Amniotic stem cell (primary cell): ENCODE data around the gene NEBL.

Source experiments
- DNase-seq: peaks from one replicate; lab custom pipeline; 2025; lab: John Stamatoyannopoulos, UW

NEBL gene

DNA sequence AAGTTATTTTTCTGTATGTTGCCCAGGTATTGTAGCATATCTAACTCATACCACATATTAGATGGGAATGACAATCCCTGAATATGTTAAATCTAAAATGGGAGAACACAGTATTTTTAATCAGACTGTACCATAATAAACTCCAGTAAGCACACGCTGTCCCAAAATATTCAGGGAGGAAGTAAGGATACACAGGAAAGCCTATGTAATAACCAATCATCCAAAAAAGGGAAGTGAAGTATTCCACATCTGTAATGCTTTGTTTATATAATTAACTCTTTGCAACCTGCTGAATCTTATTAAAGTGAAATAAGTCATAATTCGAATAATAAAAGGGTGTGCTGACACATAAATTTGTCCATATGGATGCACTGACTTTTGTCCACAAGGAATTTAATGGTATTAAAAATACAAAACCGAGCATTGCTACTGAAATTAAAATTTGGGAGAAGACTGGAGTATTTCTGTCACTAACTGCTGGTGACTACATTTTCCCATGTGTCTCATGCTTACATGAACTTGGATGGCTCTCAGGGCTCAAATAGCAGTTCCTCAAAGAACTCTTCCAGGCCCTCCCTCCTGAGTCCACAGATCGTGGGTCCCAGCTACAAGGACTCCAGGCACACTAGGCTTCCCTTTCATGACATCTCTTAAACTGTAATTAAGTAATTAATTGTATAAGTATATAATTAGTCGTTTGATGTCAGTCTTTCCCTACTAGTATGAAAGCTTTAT, 120.6 kb downstream of the NEBL start:
- no peak for DNase-seq

- no peak for DNase-seq
Measured at GRCh38 chr10:20771051-20771450, 126.1 kb downstream of the NEBL start.

DNA sequence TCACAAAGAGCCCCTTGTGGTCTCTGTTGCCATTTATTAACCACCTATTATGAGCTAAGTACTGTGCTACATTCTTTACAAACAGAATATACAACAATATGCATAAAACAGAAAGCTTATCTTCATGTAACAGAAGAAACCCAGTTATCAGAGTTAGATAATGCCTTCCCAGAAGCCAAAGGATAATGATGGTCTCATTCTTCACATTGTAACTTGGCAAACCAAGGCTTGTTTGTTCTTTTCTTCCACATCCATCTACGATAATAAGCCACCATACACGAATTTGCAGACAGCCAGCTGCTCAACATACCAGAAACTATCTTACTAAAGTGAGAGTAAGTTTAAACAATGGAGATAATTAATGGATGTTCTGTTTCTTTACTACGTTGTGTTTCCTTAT, 127.6 kb downstream of the NEBL start:
- no peak for DNase-seq

DNA sequence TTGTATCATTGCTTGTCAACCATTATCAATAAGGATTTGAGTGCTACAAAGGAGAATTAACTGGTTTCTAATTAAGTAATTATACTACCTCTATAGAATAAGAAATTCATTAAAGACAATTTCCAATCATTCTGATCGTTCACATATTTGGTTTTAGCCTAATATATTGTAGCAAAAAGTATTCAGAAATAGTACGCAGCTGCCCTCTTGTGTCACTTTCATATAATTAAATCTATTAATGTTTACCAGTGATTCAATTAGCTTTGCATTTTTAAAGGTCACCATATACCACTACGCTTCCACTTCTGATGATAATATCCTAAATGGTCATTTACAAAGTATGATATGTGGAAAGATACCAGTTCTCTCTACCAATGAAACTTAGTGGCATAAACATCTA, 128.3 kb downstream of the NEBL start:
- DNase-seq, result no peak

GRCh38 chr10:20767028-20767427, 130.1 kb downstream of the NEBL start:
- DNase-seq, result no peak

DNA sequence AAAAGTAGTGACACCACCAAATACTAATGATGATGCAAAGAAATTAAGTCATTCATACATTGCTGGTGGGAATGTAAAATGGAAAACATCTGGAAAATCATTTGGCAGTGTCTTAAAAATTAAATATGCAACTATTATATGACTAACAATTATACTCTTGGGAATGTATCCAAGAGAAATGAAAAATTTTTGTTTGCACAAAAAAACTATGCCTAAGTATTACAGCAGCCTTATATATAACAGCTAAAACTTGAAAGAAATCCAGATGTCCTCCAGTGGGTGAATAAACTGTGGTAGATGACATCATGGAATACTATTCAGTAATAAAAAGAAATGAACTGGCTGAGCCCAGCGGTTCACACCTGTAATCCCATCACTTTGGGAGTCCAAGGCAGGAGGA, 132.0 kb downstream of the NEBL start:
- DNase-seq, result no peak

DNA sequence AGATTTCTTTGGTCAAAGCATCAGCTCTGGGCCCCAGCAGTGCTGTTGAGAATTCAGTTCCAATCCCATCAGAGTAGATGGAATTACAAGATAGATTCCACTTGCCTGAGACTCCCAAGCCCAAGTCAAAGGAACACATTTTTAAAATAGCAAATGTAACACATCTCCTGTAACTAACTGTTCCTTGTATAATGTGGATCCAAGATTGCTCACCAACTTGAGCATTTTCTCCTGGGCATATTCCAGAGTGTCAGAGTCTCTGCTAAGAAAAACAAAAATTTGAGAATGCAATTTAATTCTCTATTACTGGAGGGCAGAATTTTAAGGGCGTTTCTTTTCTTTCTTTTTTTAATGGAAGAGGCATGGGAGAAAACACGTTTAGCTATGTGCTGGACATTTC, 136.7 kb downstream of the NEBL start:
- DNase-seq, result no peak

GRCh38 chr10:20748551-20748950, 148.6 kb downstream of the NEBL start:
- no peak for DNase-seq

DNA sequence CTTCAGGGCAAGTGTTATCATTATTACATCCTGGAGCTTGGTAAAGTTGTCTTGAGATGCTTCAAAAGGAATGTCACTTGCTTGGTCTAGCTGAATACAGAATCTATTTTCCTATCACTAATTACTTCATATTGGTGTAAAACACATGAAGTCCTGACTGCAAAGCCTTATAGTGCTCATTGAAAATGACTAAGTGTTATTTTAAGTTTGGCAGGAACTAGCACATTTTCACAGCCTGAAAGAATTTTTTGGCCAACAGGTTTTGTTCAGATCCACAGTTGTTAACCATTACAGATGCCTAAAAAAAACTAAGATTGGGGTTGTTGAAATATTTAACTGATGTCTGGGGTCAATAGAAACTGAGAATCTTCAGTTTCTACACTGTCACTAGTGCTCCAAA, 149.3 kb downstream of the NEBL start:
- DNase-seq, result no peak

DNA sequence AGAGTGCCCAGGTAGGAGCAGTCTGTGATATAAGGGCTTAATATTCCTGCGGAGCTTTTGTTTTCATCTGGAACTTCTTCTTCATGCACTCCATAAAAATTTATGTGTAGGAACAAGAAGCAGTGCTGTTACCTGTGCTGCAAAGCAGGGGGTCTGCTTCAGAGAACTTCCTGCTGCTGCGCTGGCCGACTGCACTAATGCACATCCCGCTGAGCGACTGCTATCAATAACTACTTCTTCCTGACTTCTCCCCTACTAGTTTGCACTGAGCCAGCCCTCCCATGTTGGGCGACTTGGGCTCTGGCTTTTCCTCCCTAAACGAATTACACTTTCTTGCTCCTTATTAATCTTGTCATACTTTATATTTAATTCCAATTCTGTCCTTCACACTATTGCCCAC, 150.3 kb downstream of the NEBL start:
- no peak for DNase-seq

- DNase-seq, result no peak
Measured at GRCh38 chr10:20745556-20746375, 151.3 kb downstream of the NEBL start.

- DNase-seq, result no peak
Measured at GRCh38 chr10:20744821-20745220, 152.3 kb downstream of the NEBL start.

- DNase-seq, result no peak
Measured at GRCh38 chr10:20743942-20744341, 153.2 kb downstream of the NEBL start.

DNA sequence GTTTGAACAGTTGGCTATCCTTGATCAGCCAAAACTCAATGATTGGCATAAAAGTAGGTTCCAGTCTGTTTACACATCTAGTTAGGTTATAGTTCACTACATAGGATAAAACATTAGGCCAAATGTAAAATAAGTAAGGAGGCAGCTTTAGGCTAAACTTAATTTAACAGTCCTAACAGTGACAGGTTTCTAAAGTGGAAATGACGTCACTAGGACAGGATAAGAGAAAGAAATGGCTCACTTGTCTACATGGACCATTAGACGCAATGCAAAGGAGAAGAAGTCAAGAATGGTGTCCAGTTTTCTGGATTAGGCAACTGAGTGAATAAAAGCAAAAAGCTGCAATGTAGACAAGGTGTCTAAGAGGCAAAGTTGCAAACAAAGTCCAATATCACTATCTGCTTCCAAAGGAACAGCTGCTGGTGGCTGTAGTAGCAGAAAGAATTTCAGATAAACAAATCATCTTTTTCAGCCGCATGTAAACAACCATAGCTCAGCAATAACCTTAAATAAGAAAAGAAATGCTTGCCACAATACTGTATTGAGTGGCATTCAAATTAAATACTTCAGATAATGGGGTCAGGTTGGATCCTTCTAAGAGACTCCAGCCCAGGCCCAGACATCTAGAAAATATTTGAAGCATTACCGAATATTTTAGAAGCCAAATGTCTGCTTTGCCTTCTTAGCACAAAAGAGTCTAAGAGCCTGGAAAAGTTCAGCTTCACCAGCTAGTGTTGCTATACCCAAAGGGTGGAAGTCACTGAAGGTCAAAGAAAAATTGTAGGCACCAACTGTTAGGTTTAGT, 154.2 kb downstream of the NEBL start:
- no peak for DNase-seq

DNA sequence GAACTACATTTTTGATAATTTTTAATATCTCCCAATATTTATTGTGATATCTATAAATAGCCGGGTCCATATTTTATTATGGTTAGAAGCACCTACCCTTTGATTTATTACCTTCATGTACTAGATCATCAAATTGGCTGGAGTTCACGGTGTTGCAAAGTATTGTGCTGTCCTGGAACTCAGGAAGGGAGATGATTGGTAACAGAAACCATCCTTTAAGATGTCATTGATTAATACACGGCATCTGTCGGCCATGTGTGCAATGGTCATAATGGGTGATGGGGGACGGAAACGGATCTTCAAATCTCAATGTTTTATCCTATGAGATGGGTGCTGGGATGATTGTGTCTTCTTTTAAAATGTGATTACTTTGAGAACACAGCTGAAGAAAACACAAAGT, 157.0 kb downstream of the NEBL start:
- no peak for DNase-seq

- DNase-seq, result no peak
Measured at GRCh38 chr10:20737107-20737506, 160.0 kb downstream of the NEBL start.
